ENCODE data around the gene OTOP2.
A peak's percentile ranks its signal among the peaks of the same experiment; 100 is the strongest.

OTOP2 gene

GRCh38 chr17:74925242-74925641, 1.2 kb downstream of the OTOP2 start:
- no peak for DNase-seq

- DNase-seq: no peak
Measured at GRCh38 chr17:74928786-74929185, 4.7 kb downstream of the OTOP2 start.

GRCh38 chr17:74930535-74931036, 6.5 kb downstream of the OTOP2 start:
- no peak for DNase-seq

GRCh38 chr17:74935048-74935447, 11.0 kb downstream of the OTOP2 start:
- DNase-seq: no peak

- peak; percentile 91 for DNase-seq
Measured at GRCh38 chr17:74935585-74936469, 11.8 kb downstream of the OTOP2 start, which contains the start of gene OTOP3. Gene OTOP3, plus strand, starts transcription at chr17:74935898. Its CDS starts 24 bp downstream, at chr17:74935922.

GRCh38 chr17:74936470-74936799, 12.4 kb downstream of the OTOP2 start:
- no peak for DNase-seq

GRCh38 chr17:74937064-74938051, 13.3 kb downstream of the OTOP2 start:
- no peak for DNase-seq

- DNase-seq: no peak
Measured at GRCh38 chr17:74938194-74938950, 14.3 kb downstream of the OTOP2 start.

GRCh38 chr17:74939534-74939933, 15.5 kb downstream of the OTOP2 start:
- DNase-seq: no peak

GRCh38 chr17:74941128-74941725, 17.2 kb downstream of the OTOP2 start:
- no peak for DNase-seq

- no peak for DNase-seq
Measured at GRCh38 chr17:74943808-74944522, 19.9 kb downstream of the OTOP2 start.

GRCh38 chr17:74945543-74945942, 21.5 kb downstream of the OTOP2 start:
- DNase-seq: no peak

GRCh38 chr17:74946641-74947040, 22.6 kb downstream of the OTOP2 start:
- DNase-seq: no peak

GRCh38 chr17:74947041-74947754, 23.1 kb downstream of the OTOP2 start:
- no peak for DNase-seq

GRCh38 chr17:74949455-74950115, 25.5 kb downstream of the OTOP2 start:
- no peak for DNase-seq

- peak; percentile 70 for DNase-seq
Measured at GRCh38 chr17:74950207-74950606, 26.1 kb downstream of the OTOP2 start.

GRCh38 chr17:74951065-74951464, 27.0 kb downstream of the OTOP2 start:
- DNase-seq: no peak

GRCh38 chr17:74951680-74952421, 27.8 kb downstream of the OTOP2 start:
- no peak for DNase-seq

GRCh38 chr17:74952431-74953133, 28.5 kb downstream of the OTOP2 start:
- DNase-seq: no peak

Data from NCI-H146 (cell line).